ENCODE results near the gene TNFRSF12A. TPM values are rescaled to one million over a fixed set of nuclear protein-coding genes. Genes with fewer than 3 reads are reported as not detected.

The TNFRSF12A gene
- total and polyA plus RNA-seq, 2 of the 8 experiments (the other 6 are each of a cell fraction or from before 2014, with no cell fraction given): 81.0 to 82.5 TPM

- 0 out of 2 replicates have a peak overlapping the region, but pooled peaks have one; percentile 44 for H2BK5ac ChIP-seq (ENCODE audit: low read depth, low read length)
- H3K23ac ChIP-seq (ENCODE audit: insufficient read length): no peak overlapping the region
- H3K79me2 ChIP-seq (ENCODE audit: control insufficient read depth in 1 of 2, insufficient read depth in 2 of 2, low read length in 2 of 2): peaks cover 0 to 2% of the 10 kb centered on the region in 2 experiments; a peak in 1 of 4 replicates
- H4K91ac ChIP-seq (replicated peaks; ENCODE audit: insufficient read length, low read length): no peak overlapping the region
- H4K20me1 ChIP-seq (replicated peaks in 1 of 2; ENCODE audit: control insufficient read depth in 1 of 2, insufficient read depth in 2 of 2, low read length in 2 of 2): peaks cover 28 to 30% of the 10 kb centered on the region in 2 experiments
- H3K9ac ChIP-seq (replicated peaks in 1 of 4; ENCODE audit: extremely low read depth in 1 of 4, low read depth in 3 of 4, low read length in 3 of 4): peak overlapping the region in 1 of 4 experiments; percentile 17; a peak in 2 of 7 replicates
- peaks cover 13% of the 10 kb centered on the region for H3K79me1 ChIP-seq (ENCODE audit: low read depth, low read length)
- no peak overlapping the region for H4K5ac ChIP-seq (ENCODE audit: insufficient read length, low read depth, low read length)
- 91% methylated on average over 6 of the region's 6 CpGs; no CpG with 5 or more reads in 1 of the 2 experiments for WGBS, 2 experiments (ENCODE audit: extremely low coverage in 1 of 2, insufficient coverage in 1 of 2, insufficient read length in 1 of 2, insufficient replicate concordance in 2 of 2, low coverage in 1 of 2, low lambda C conversion rate in 2 of 2, missing lambda C conversion rate in 1 of 2)
- H3K27ac ChIP-seq (ENCODE audit: low read depth, low read length): no peak overlapping the region
- peaks cover 15 to 32% (median 23%) of the 10 kb centered on the region in 4 experiments; a peak in 6 of 7 replicates for H3K27me3 ChIP-seq (replicated peaks in 1 of 4; ENCODE audit: control insufficient read depth in 3 of 4, extremely low read depth in 1 of 4, insufficient read depth in 3 of 4, low read length in 3 of 4)
- H2AK5ac ChIP-seq (ENCODE audit: low read depth, low read length): no peak overlapping the region
- no peak overlapping the region for H2AFZ ChIP-seq (ENCODE audit: low read length)
- peak overlapping the region; percentile 7 for H3K18ac ChIP-seq (ENCODE audit: extremely low read depth, low read length)
- H2BK15ac ChIP-seq (ENCODE audit: low read length): no peak overlapping the region
- H3K4me1 ChIP-seq (replicated peaks in 1 of 4; ENCODE audit: control insufficient read depth in 3 of 4, insufficient read depth in 4 of 4, low read length in 3 of 4): peaks cover 0 to 27% (median 13%) of the 10 kb centered on the region in 4 experiments; a peak in 6 of 7 replicates
- FAIRE-seq (no peak), DNase-seq (ENCODE audit: low read depth in 1 of 2, low spot score in 2 of 2) (no peak)
- H2BK12ac ChIP-seq (ENCODE audit: low read depth, low read length): 0 out of 2 replicates have a peak overlapping the region, but pooled peaks have one; percentile 17
- no peak overlapping the region for H2BK20ac ChIP-seq (ENCODE audit: low read length)
- no peak for TF ChIP-seq SIRT6 (IDR thresholded peaks at IDR 0.05; ENCODE audit: low read length)
- peak; percentile 17 for TF ChIP-seq POLR2AphosphoS5 (IDR thresholded peaks at IDR 0.05; ENCODE audit: low read depth, low read length)
- no peak for TF ChIP-seq E2F6 (IDR thresholded peaks at IDR 0.05)
- TF ChIP-seq RXRA (IDR thresholded peaks at IDR 0.05; ENCODE audit: insufficient read depth, low read depth, low read length): no peak
- TF ChIP-seq CEBPB (IDR thresholded peaks at IDR 0.05; ENCODE audit: low read depth, low read length): no peak
- no peak for TF ChIP-seq POLR2A (IDR thresholded peaks at IDR 0.05; ENCODE audit: control extremely low read depth in 1 of 2, low read depth in 2 of 2, low read length in 2 of 2)
- no peak for TF ChIP-seq ASH2L (IDR thresholded peaks at IDR 0.05; ENCODE audit: low read length)
- TF ChIP-seq SIN3A (conservative IDR thresholded peaks at IDR 0.05 in 1 of 2, IDR thresholded peaks at IDR 0.05 in 1 of 2; ENCODE audit: low read depth in 1 of 2, low read length in 2 of 2): no peak
- no peaks in the 10 kb centered on the region for H3K9me3 ChIP-seq (ENCODE audit: insufficient read depth in 2 of 2, low read depth in 1 of 2, low read length in 1 of 2)
- H3K4me2 ChIP-seq (ENCODE audit: insufficient read depth in 1 of 2, low read depth in 2 of 2, low read length in 2 of 2): peak overlapping the region; percentile 81 to 100
- ChIA-PET POLR2A (ENCODE audit: partially characterized antibody) (interaction anchor here (0.7 to 25.4 kb wide), 15 partner anchors 9 to 217 kb away, joined by 3 to 455 read pairs (median 4); partner anchors contain the start of genes CLDN6, FLYWCH1, HCFC1R1 and PKMYT1), CTCF (ENCODE audit: partially characterized antibody) (interaction anchor here (0.6 to 2.6 kb wide), 16 partner anchors 8 to 128 kb away, joined by 3 to 9 read pairs (median 4); partner anchors contain the start of gene TNFRSF12A)
- no peak overlapping the region for H3K4ac ChIP-seq (replicated peaks; ENCODE audit: insufficient read length, low read depth, low read length)
- peaks cover 9% of the 10 kb centered on the region for H3K23me2 ChIP-seq (ENCODE audit: low read depth, low read length)
- peak overlapping the region; percentile 74 to 94 (median 80) for H3K4me3 ChIP-seq (ENCODE audit: extremely low read depth in 1 of 4, insufficient read depth in 2 of 4, low read depth in 3 of 4, low read length in 4 of 4)
- H2BK120ac ChIP-seq (replicated peaks; ENCODE audit: low read depth, low read length): no peak overlapping the region
- peaks cover 15 to 33% (median 23%) of the 10 kb centered on the region in 4 experiments for H3K36me3 ChIP-seq (ENCODE audit: control insufficient read depth in 2 of 4, insufficient read depth in 4 of 4, low read length in 3 of 4)
- H4K8ac ChIP-seq (ENCODE audit: extremely low read depth, insufficient read depth, low read length): peak overlapping the region; percentile 4; the same call in 1 of the 2 replicates
- H3K56ac ChIP-seq (replicated peaks; ENCODE audit: insufficient read length, low read depth, low read length): no peak overlapping the region
- no peak overlapping the region for H3K14ac ChIP-seq (ENCODE audit: insufficient read length)
These were observed 49.6 kb upstream of the TNFRSF12A start for GRCh38 chr16:2970563-2970962.
